LNCaP clone FGC (cell line): ENCODE data around the gene GLIS1.

Experiments
- DNase-seq: peaks from one replicate; pipeline ENCODE4 v3.0.0-alpha.2; 2011; ENCODE audit warnings: low read depth
- H3K4me3 ChIP-seq: 2 replicates; pipeline ENCODE4 v1.5.1; 2011; ENCODE audit warnings: mild to moderate bottlenecking, low read depth, low read length, control low read depth
- TF ChIP-seq, protein P1 (sequence below): IDR thresholded peaks from 2 replicates; pipeline ENCODE4 v1.5.1; 2012; ENCODE audit warnings: mild to moderate bottlenecking; ENCODE audit not compliant: control insufficient read depth, insufficient read depth; ENCODE audit errors: extremely low read depth

The GLIS1 gene

GRCh38 chr1:53672785-53673184 lies 66.2 kb downstream of the GLIS1 start:
- TF ChIP-seq, protein P1, sequence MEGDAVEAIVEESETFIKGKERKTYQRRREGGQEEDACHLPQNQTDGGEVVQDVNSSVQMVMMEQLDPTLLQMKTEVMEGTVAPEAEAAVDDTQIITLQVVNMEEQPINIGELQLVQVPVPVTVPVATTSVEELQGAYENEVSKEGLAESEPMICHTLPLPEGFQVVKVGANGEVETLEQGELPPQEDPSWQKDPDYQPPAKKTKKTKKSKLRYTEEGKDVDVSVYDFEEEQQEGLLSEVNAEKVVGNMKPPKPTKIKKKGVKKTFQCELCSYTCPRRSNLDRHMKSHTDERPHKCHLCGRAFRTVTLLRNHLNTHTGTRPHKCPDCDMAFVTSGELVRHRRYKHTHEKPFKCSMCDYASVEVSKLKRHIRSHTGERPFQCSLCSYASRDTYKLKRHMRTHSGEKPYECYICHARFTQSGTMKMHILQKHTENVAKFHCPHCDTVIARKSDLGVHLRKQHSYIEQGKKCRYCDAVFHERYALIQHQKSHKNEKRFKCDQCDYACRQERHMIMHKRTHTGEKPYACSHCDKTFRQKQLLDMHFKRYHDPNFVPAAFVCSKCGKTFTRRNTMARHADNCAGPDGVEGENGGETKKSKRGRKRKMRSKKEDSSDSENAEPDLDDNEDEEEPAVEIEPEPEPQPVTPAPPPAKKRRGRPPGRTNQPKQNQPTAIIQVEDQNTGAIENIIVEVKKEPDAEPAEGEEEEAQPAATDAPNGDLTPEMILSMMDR, result no peak
- H3K4me3 ChIP-seq, result no peak overlapping the region
- DNase-seq, result no peak

DNA sequence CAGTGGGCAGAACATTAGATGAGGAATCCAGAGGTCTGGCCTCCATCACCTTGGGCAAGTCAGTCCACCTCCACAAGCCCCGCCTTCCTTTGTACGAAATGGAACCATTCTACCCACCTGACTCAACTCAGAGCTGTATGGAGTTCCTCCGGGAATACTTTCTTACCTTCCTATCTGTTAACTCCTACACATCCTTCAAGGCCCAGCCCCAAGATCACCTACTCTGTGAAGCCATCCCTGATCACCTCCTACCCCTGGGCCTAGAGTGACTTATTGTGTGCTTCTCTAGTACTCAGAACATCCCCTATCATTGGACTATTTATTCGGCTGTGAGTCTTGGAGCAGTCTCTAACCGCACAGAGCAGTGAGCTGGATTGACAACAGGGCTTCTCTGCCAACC lies 66.7 kb downstream of the GLIS1 start:
- no peak for DNase-seq
- H3K4me3 ChIP-seq, result no peak overlapping the region
- TF ChIP-seq, protein P1, result no peak

DNA sequence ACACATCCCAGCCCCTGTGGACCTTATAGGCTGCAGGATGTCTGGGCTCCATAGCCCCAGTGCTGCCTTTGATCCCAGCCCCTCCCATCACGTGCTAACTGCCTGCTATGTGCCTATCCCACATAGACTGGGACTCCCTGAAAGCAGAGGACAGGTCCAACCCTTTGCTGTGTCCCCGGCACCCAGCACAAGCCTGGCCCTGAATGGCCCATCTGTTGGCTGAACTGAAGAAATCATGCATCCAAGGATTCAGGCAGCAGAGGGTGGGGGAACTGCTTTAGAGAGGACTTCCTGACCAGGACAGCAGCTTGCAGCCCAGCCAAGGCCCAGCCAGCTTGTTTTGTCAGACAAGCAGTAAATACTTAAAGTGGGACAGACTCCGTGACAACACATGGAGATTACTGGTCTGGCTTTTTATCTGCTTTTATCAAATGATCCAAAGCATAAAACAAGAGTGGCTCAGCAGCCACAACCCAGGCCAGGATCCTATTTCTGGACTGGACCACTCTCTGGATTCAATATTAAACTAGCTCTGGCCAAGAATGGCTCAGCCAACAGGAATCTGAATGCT lies 69.3 kb downstream of the GLIS1 start:
- H3K4me3 ChIP-seq, result no peak overlapping the region
- DNase-seq, result no peak
- TF ChIP-seq, protein P1, result no peak

- TF ChIP-seq, protein P1, result no peak
- no peak overlapping the region for H3K4me3 ChIP-seq
- DNase-seq, result no peak
Observed at GRCh38 chr1:53666566-53666965, 72.4 kb downstream of the GLIS1 start.

GRCh38 chr1:53665996-53666395 lies 73.0 kb downstream of the GLIS1 start:
- H3K4me3 ChIP-seq, result no peak overlapping the region
- DNase-seq, result no peak
- TF ChIP-seq, protein P1, result no peak

DNA sequence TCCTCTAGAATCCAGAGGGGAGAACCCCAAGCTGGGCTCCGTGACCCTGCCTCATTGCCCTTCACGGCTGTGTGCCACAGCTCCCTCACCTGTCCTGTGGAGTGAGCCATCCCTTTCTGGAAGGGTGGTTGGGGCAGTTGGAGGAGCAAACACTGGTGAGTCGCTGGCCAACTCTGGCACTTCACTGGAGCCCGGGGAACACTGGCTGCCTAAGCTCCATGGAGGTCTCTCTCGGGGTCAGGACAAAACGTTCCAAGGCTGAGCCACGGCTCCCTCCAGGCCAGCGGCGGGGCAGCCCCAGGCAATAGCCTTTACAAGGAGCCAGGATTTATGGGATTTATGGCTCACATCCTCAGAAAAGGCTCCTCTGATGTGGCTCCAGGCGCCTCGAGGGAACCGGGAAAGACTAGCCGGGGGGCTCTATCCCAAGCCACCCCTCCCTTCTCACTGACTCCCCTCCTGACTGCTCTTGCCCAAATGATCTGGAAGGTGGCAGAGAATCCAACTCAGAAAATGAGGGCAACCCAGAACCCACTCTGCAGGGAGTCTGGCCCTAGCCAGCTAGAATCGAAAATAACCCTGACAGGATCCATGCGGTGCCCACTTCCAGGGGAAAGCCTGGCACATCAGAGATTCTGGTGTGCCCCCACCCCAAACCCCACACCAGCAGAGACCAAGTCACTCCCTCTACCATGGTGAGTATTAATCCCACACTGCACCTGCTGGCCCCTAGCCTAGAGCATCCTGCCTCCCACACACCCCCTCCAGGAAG lies 75.2 kb downstream of the GLIS1 start:
- TF ChIP-seq, protein P1, result no peak
- H3K4me3 ChIP-seq, result no peak overlapping the region
- no peak for DNase-seq
